Measurements from ENCODE around the gene HOXD3.

The HOXD3 gene

DNA sequence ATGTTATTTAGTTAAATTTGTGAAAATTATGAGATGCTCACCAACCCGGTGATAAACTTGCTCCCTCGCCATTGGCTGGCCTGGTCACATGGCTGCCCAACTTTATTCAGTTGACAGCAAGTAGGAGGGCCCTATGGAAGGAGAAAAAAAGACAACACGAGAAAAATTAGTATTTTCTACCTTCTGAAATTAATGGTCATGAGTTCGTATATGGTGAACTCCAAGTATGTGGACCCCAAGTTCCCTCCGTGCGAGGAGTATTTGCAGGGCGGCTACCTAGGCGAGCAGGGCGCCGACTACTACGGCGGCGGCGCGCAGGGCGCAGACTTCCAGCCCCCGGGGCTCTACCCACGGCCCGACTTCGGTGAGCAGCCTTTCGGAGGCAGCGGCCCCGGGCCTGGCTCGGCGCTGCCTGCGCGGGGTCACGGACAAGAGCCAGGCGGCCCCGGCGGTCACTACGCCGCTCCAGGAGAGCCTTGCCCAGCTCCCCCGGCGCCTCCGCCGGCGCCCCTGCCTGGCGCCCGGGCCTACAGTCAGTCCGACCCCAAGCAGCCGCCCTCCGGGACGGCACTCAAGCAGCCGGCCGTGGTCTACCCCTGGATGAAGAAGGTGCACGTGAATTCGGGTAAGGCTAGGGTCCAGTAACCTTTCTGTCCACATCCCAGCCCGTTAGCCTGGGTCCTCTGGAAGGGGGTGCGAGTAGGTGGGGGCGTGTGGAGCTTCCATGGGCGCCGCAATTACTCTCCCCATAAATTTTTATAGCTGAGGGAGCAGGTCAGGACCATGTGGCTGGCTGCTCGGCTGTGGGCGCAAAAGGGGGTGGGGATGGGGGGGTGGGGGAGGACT is 5.4 kb upstream of the HOXD3 start, which contains the start of gene HOXD4:
TSS of gene HOXD4 (plus strand) at position 109 of the 846 bp plus-strand sequence. CDS start at position 193, 84 bp downstream.
- no peak within 1 kb of the TSS for H3K4me3 ChIP-seq
- H3K27ac ChIP-seq: no peak within 1 kb of the TSS
- H3K9me3 ChIP-seq: no peaks in the 10 kb centered on the region
- no peaks in the 10 kb centered on the region for H3K4me1 ChIP-seq
- peaks cover 0 to 71% of the 10 kb centered on the region in 2 donors for H3K27me3 ChIP-seq
- intact Hi-C loops (cut with DNase I; ENCODE audit: low total_unique reads): loop anchor here (10.0 kb wide), 1 partner anchor 103 kb away; no protein-coding TSS in a partner anchor
- DNase-seq: no peak
- TF ChIP-seq, protein P1, sequence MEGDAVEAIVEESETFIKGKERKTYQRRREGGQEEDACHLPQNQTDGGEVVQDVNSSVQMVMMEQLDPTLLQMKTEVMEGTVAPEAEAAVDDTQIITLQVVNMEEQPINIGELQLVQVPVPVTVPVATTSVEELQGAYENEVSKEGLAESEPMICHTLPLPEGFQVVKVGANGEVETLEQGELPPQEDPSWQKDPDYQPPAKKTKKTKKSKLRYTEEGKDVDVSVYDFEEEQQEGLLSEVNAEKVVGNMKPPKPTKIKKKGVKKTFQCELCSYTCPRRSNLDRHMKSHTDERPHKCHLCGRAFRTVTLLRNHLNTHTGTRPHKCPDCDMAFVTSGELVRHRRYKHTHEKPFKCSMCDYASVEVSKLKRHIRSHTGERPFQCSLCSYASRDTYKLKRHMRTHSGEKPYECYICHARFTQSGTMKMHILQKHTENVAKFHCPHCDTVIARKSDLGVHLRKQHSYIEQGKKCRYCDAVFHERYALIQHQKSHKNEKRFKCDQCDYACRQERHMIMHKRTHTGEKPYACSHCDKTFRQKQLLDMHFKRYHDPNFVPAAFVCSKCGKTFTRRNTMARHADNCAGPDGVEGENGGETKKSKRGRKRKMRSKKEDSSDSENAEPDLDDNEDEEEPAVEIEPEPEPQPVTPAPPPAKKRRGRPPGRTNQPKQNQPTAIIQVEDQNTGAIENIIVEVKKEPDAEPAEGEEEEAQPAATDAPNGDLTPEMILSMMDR (IDR thresholded peaks at IDR 0.05): no peak
- H3K36me3 ChIP-seq: peaks cover 8 to 42% (median 15%) of the 10 kb centered on the region in 3 donors

DNA sequence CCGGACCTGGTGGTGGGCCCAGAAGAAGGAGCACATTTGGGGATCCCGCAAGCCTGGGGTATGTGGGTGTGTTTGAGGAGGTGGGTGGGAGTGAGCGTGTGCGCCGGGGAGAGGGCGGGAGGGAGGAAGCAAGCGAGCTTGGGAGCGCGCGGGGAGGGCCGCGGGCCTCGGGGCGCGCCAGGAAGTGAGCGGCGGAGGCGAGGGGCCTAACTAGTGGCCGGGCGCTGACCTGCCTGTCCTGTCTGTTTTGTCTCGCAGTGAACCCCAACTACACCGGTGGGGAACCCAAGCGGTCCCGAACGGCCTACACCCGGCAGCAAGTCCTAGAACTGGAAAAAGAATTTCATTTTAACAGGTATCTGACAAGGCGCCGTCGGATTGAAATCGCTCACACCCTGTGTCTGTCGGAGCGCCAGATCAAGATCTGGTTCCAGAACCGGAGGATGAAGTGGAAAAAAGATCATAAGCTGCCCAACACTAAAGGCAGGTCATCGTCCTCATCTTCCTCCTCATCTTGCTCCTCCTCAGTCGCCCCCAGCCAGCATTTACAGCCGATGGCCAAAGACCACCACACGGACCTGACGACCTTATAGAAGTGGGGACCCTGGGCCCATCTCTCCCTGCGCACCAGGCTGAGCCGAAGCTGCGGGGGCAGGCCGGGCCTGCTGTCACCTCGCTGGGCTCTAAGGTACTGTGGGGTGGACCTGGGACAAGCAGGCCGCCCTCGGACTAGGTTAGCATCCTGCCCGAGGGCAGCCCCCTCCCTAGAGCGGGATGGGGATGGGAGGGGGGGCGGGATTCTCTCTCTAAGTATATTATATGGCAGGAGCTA is 4.5 kb upstream of the HOXD3 start:
- DNase-seq: no peak
- TF ChIP-seq, protein P1 (IDR thresholded peaks at IDR 0.05): no peak
- Histone ChIP-seq H3K27ac (no peak overlapping the region), H3K9me3 (no peaks in the 10 kb centered on the region), H3K36me3 (peaks cover 8 to 42% (median 15%) of the 10 kb centered on the region in 3 donors), H3K4me1 (peaks cover 0 to 8% (median 4%) of the 10 kb centered on the region in 4 donors), H3K27me3 (peaks cover 0 to 77% of the 10 kb centered on the region in 2 donors), H3K4me3 (no peak overlapping the region)
- intact Hi-C loops (cut with DNase I; ENCODE audit: low total_unique reads): loop anchor here (10.0 kb wide), 1 partner anchor 102 kb away; no protein-coding TSS in a partner anchor

DNA sequence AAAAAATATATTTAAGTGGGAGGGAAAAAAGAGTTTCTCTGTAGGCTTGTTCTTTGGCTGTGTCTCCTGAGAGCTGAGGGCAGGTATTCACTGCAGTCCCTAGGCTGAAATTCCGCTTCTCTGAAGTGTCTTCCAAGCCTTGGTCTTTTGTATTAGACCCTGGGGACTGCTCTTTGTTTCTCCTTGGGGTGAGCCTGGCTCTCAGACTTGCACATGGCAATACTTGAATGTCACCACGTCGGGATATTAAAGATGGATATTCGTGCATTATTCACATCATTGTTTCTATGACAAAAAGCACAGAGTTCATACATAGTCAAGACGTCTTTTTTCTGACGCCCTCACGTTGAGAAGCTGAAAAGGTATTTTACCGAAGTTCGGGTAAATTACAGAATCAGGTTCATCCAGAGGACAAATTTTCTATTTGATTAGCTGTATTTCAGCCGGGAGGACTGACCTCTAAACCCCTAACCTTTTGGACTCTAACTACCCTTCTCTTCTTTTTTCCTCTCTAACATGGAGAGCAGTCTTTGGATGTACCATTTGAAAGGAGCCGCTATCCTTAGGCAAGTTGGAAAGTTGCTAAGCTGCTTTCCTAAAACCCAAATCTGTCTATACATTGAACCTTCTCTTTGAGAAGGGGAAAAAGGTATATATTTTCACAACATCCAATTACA is 2.4 kb upstream of the HOXD3 start:
- H3K9me3 ChIP-seq: no peaks in the 10 kb centered on the region
- TF ChIP-seq, protein P1 (IDR thresholded peaks at IDR 0.05): no peak
- H3K4me1 ChIP-seq: peaks cover 0 to 22% (median 14%) of the 10 kb centered on the region in 4 donors
- intact Hi-C loops (cut with DNase I; ENCODE audit: low total_unique reads): loop anchor here (10.0 kb wide), 1 partner anchor 100 kb away; no protein-coding TSS in a partner anchor
- no peak for DNase-seq
- peaks cover 8 to 37% (median 15%) of the 10 kb centered on the region in 3 donors for H3K36me3 ChIP-seq
- H3K27me3 ChIP-seq: peaks cover 0 to 78% of the 10 kb centered on the region in 2 donors
- H3K4me3 ChIP-seq: no peak overlapping the region
- no peak overlapping the region for H3K27ac ChIP-seq

DNA sequence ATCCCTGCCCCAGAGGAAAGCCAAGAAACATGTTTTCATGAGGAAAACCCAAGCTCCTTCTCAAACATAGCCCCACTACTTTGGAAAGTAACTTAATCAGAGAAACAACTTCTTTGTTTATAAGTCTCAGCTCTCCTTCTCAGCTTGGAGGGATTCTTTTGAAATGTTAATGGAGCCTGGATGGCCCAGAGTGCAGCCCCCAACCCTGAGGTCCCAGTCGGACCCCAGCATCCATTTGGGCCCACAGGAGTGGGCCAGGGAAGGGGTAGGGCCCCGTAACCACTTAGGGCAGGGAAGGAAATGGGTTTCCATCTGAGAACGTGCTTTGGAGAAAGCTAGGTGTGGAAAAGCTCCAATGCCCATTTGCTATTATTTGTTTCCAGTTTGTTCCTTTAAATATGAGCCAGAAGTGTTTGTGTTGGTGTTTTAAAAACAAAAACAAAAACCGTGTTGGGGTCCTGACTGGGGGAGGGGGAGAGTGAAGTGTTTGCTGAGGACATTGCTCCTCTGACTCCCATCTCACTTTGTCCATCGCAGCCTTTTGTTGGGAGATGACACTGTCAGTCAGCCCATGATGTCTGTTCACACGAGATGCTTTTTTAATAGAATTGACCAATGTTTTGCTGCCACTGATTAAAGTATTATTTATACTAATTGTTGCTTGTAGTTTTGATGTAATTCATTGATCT is 1.6 kb upstream of the HOXD3 start:
- TF ChIP-seq, protein P1 (IDR thresholded peaks at IDR 0.05): no peak
- H3K4me3 ChIP-seq: no peak overlapping the region
- H3K4me1 ChIP-seq: peaks cover 0 to 30% (median 22%) of the 10 kb centered on the region in 4 donors
- H3K9me3 ChIP-seq: no peaks in the 10 kb centered on the region
- DNase-seq: no peak
- peaks cover 8 to 36% (median 15%) of the 10 kb centered on the region in 3 donors for H3K36me3 ChIP-seq
- H3K27ac ChIP-seq: no peak overlapping the region
- H3K27me3 ChIP-seq: peaks cover 0 to 78% of the 10 kb centered on the region in 2 donors
- intact Hi-C loops (cut with DNase I; ENCODE audit: low total_unique reads): loop anchor here (10.0 kb wide), 1 partner anchor 99 kb away; no protein-coding TSS in a partner anchor
